ENCODE measurements around the gene CHRM3.
"Not testable (repeated sequence)": the region's sequence is repeated elsewhere in the genome, so short reads cannot be mapped to it uniquely, and the experiment has no call there.

CHRM3 gene

GRCh38 chr1:239386453-239387303, at the start of gene CHRM3:
Gene CHRM3 (plus strand): TSS chr1:239386568. CDS start chr1:239907452, 520,884 bp downstream.
- DNase-seq: no peak

GRCh38 chr1:239337799-239338430, 48.5 kb upstream of the CHRM3 start:
- DNase-seq: no peak

DNA sequence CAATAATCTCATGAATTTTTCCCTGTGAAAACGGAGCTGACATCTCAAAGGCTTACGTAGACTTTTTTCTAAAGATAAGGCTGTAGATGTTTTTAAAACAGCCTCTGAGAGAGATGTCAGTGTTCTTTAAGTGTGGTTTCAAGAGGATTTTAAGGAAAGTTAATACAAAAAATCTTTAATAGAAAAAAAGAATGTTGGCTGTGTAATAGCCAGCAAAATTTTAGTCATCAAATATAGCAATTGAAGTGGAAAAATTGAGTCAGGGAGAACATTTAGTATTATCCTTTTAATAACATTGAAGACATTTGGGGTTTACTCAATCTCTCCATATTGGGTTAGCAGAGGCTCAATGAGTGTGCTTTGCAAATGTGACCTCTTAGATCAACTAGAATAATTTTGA, 38.6 kb upstream of the CHRM3 start:
- DNase-seq: no peak

- no peak for DNase-seq
Measured at GRCh38 chr1:239348635-239349353, 37.6 kb upstream of the CHRM3 start.

DNA sequence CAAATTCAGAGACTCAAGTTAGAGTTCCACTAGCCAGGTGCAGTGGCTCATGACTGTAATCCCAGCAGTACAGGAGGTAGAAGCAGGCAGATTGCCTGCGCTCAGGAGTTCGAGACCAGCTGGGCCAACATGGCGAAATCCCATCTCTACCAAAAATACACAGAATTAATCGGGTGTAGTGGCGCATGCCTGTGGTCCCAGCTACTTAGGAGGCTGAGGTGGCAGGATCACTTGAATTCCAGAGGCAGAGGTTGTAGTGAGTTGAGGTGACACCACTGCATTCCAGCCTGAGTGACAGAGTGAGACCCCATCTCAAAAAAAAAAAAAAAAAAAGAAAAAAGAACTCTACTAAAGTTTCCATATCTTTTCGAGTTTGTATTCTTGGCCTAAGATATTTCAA, 36.7 kb upstream of the CHRM3 start:
- no peak for DNase-seq

- no peak for DNase-seq
Measured at GRCh38 chr1:239353536-239353935, 32.8 kb upstream of the CHRM3 start.

- DNase-seq: no peak
Measured at GRCh38 chr1:239354231-239354630, 32.1 kb upstream of the CHRM3 start.

- DNase-seq: no peak
Measured at GRCh38 chr1:239357867-239358266, 28.5 kb upstream of the CHRM3 start.

DNA sequence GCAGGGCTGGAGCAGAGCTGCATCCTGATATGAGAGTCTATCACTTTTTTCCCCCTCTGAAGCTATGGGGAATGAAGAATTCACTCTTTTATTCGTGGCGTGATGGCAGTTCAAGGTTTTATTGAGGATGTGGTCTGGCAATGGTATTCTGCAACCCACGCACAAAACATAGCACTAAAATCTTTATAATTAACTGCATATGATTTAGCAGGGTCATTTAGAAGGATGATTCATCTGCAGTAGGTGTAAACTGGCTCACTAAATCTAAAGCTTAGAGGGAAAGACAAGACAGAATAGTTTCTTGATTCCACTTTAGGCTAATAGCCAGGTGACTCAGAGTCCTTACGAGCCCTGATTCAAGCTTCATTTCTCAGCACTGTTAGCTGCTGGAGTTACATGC, 25.0 kb upstream of the CHRM3 start:
- no peak for DNase-seq

DNA sequence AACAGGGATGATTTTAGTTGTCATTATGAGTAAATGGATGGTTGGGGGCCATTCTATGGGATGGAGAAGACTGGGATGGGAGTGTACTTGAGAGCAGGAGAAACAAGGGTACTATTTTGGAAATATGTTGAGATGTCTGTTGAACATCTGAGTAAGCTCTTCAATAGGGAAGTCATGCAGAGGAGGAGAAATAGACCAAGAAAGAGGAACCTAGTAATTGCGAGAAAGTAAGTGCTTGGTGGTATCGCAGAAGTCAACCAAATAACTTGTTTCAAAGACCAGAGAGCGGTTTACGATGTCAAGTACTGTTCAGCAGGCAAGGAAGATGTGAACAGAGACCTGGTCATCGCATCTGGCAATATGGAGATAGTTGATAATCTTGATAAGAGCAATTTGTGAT, 22.4 kb upstream of the CHRM3 start:
- DNase-seq: no peak

- no peak for DNase-seq
Measured at GRCh38 chr1:239367196-239367810, 19.1 kb upstream of the CHRM3 start.

GRCh38 chr1:239368436-239369109, 17.8 kb upstream of the CHRM3 start:
- no peak for DNase-seq

DNA sequence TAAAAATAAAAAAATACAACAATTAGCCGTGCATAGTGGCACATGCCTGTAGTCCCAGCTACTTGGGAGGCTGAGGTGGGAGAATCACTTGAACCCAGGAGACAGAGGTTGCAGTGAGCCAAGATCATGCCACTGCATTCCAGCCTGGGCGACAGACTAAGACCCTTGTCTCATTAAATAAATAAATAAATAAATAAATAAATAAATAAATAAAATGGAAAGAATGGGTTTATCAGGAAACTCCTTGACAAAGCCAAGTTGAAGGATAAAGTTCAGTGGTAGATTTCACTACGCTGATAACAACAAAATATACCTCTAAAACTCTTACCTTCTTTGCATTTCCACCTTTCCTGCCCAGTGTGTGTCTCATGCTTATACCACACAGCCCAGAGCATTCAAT, 15.5 kb upstream of the CHRM3 start:
- not testable (repeated sequence) for DNase-seq

- no peak for DNase-seq
Measured at GRCh38 chr1:239382666-239383065, 3.7 kb upstream of the CHRM3 start.

DNA sequence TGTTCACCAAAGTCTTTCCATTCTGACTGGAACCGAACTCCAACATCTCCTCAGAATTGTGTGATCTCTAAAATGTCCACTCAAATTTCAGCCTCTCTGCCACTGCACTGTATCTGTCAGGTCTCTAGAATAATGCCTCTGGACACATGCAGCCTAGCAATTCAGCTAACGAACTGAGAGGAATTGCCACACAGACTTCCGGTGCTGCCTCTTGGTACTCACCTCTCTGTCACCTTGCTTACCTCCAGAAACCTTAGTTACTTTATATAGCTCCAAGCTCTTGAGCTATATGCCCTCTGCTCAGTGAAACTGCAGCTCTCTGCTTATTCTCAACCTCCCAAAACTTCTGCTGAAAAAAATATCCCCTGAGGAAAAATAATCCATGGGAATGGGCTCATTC, 2.7 kb upstream of the CHRM3 start:
- no peak for DNase-seq

GRCh38 chr1:239387304-239388158, 1.2 kb downstream of the CHRM3 start:
- DNase-seq: no peak

DNA sequence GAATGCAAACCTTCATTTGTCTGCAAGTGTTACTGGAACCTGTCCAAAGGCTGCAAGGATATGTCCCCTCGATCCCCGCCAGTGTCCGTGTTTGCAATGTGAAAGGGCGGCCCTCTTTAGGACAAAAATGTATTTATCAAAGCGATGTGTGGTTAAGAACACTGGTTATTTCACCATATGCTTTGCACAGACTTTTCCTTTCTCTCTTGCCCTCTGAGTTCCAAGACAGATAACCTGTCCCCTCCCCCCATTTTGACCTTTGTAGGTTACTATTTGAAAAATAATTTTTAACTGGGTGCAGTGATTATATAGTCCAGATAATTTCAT, 1.8 kb downstream of the CHRM3 start:
- no peak for DNase-seq

DNA sequence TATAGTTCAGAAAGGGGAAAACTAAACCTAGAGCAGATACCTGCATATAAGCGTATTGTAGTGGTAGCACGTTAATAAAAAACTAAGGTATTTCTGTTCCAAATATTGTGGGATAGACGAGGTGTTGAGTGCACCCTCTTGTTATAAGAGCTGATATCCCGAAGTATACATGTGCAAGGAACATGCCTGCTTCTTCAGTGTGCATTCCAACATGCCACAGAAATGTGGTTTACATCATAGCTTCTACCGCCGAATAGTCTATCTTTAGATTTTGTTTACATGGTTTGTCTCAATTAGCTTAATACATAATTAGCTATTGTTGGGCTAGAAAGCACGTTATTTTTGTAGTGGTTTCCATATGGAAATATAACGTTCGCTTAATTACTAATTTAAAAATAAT, 2.2 kb downstream of the CHRM3 start:
- DNase-seq: no peak

DNA sequence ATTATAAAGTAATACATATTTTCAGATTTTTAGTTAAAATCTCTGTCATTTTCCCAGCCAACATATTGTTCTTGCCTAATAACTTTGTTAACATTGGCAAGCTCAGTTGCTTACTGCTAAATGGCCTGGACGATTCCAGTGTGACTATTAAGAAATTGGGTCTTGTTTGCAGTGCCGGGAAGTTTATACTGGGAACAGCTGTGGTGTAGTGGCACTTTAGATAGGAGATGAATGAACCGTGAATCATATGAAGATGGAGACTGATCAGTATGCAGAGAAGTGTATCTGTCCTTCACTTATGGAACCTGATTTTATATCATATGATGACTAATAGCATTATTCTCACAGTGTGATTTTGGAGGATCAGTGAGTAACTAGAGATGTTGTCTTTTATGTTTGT, 3.3 kb downstream of the CHRM3 start:
- DNase-seq: no peak

- no peak for DNase-seq
Measured at GRCh38 chr1:239392271-239392670, 5.9 kb downstream of the CHRM3 start.

- DNase-seq: no peak
Measured at GRCh38 chr1:239394107-239394506, 7.7 kb downstream of the CHRM3 start.

DNA sequence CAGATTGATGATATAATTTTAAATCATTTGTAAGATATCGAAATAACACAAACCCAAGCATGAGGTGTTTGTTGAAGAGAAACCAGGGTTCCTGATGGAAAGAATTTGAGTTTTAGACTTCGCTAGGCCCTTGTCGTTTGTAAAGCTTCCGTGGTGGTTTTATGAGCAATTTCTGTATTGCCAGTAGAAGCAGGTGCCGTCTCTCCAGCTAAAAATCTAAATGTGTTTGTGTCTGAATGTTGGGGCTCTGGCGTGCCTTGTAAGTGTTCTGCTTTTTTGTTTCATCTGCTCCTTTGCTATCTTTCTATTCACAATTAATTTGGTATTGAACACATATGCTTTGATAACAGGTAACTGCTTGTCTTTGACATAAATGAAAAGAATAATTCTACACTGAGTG, 27.5 kb downstream of the CHRM3 start:
- DNase-seq: no peak

All from DMS79 treated with DMSO at 0.1 percent for 48 hours (cell line).